ENCODE measurements around the gene KREMEN2. TPM values are rescaled to one million over a fixed set of nuclear protein-coding genes. Genes with fewer than 3 reads are reported as not detected.

Gene KREMEN2
- total and polyA plus RNA-seq, 4 donors: 0.06 to 0.15 (median 0.14) TPM; not detected in 1

GRCh38 chr16:2960183-2961010, 3.7 kb upstream of the KREMEN2 start:
- ATAC-seq (ENCODE audit: insufficient read depth, low FRiP score): no peak
- H3K27me3 ChIP-seq (ENCODE audit: control insufficient read depth in 3 of 3, insufficient read depth in 3 of 3, low read length in 2 of 3): peaks cover 3 to 30% (median 18%) of the 10 kb centered on the region in 3 donors

GRCh38 chr16:2962334-2963073, 1.6 kb upstream of the KREMEN2 start:
- DNase-seq: no peak
- 22 to 35% methylated on average over 28 of the region's 28 CpGs for WGBS, 2 donors
- Histone ChIP-seq H3K27ac (ENCODE audit: low read depth in 1 of 2, low read length in 1 of 2) (no peak overlapping the region), H3K9ac (ENCODE audit: insufficient read depth in 1 of 2, low read length in 2 of 2) (no peak overlapping the region), H3K4me3 (no peak overlapping the region), H3K36me3 (ENCODE audit: control insufficient read depth in 4 of 4, insufficient read depth in 4 of 4, low read length in 4 of 4) (no peaks in the 10 kb centered on the region), H3K9me3 (ENCODE audit: control insufficient read depth in 4 of 4, insufficient read depth in 3 of 4, low read length in 3 of 4) (no peaks in the 10 kb centered on the region), H3K27me3 (ENCODE audit: control insufficient read depth in 3 of 3, insufficient read depth in 3 of 3, low read length in 2 of 3) (peaks cover 7 to 40% (median 27%) of the 10 kb centered on the region in 3 donors), H3K4me1 (ENCODE audit: control insufficient read depth in 5 of 5, insufficient read depth in 5 of 5, low read length in 5 of 5) (peaks cover 0 to 25% (median 6%) of the 10 kb centered on the region in 5 donors)
- TF ChIP-seq CTCF (IDR thresholded peaks at IDR 0.05; ENCODE audit: control extremely low read depth, extremely low read depth): no peak
- no peak for ATAC-seq (ENCODE audit: insufficient read depth, low FRiP score)

More at GRCh38 chr16:2960183-2961010, 3.7 kb upstream of the KREMEN2 start:
- Histone ChIP-seq H3K4me1 (ENCODE audit: control insufficient read depth in 5 of 5, insufficient read depth in 5 of 5, low read length in 5 of 5) (peaks cover 0 to 17% (median 6%) of the 10 kb centered on the region in 5 donors), H3K27ac (ENCODE audit: low read depth in 1 of 2, low read length in 1 of 2) (no peak overlapping the region), H3K9ac (ENCODE audit: insufficient read depth in 1 of 2, low read length in 2 of 2) (no peak overlapping the region), H3K4me3 (no peak overlapping the region), H3K36me3 (ENCODE audit: control insufficient read depth in 4 of 4, insufficient read depth in 4 of 4, low read length in 4 of 4) (no peaks in the 10 kb centered on the region), H3K9me3 (ENCODE audit: control insufficient read depth in 4 of 4, insufficient read depth in 3 of 4, low read length in 3 of 4) (no peaks in the 10 kb centered on the region)
- WGBS, 2 donors: 64 to 72% methylated on average over 17 of the region's 17 CpGs
- TF ChIP-seq CTCF (IDR thresholded peaks at IDR 0.05; ENCODE audit: control extremely low read depth, extremely low read depth): no peak
- no peak for DNase-seq

- DNase-seq (no peak), ATAC-seq (ENCODE audit: insufficient read depth, low FRiP score) (no peak)
- Histone ChIP-seq H3K9me3 (ENCODE audit: control insufficient read depth in 4 of 4, insufficient read depth in 3 of 4, low read length in 3 of 4) (no peaks in the 10 kb centered on the region), H3K4me3 (no peak overlapping the region), H3K27me3 (ENCODE audit: control insufficient read depth in 3 of 3, insufficient read depth in 3 of 3, low read length in 2 of 3) (peaks cover 7 to 46% (median 31%) of the 10 kb centered on the region in 3 donors), H3K9ac (ENCODE audit: insufficient read depth in 1 of 2, low read length in 2 of 2) (no peak overlapping the region), H3K4me1 (ENCODE audit: control insufficient read depth in 5 of 5, insufficient read depth in 5 of 5, low read length in 5 of 5) (peaks cover 0 to 29% (median 6%) of the 10 kb centered on the region in 5 donors), H3K36me3 (ENCODE audit: control insufficient read depth in 4 of 4, insufficient read depth in 4 of 4, low read length in 4 of 4) (no peaks in the 10 kb centered on the region), H3K27ac (ENCODE audit: low read depth in 1 of 2, low read length in 1 of 2) (no peak overlapping the region)
- no peak for TF ChIP-seq CTCF (IDR thresholded peaks at IDR 0.05; ENCODE audit: control extremely low read depth, extremely low read depth)
- WGBS, 2 donors: 2% methylated on average over 26 to 40 of the region's 40 CpGs
Measured at GRCh38 chr16:2963074-2963722, 877 bp upstream of the KREMEN2 start.
